Posterior vena cava (tissue), 2 donors: Measurements from ENCODE around the gene XRCC3. TPM values are rescaled to one million over a fixed set of nuclear protein-coding genes. Genes with fewer than 3 reads are reported as not detected.

Source experiments
- DNase-seq: peaks from one replicate; pipeline ENCODE4 v3.0.0-alpha.2; 2020; ENCODE audit warnings: low spot score
- intact Hi-C, 2 donors: fragments of 100-400 bp; cut with DNase I; formaldehyde crosslinking; loops; one replicate each; pipeline versions ENCODE4 v1.14.1 to v1.14.2; 2022 to 2023
- long read RNA-seq, 2 donors: library from polyadenylated mRNA; unstranded; transcript quantifications; one replicate each; pipeline ENCODE4 v2.0.0, GENCODE V29; 2020 to 2021
- total RNA-seq, 2 donors: library from RNA; stranded (reverse); fragmentation: NEBNext Ultra II Directional; extraction: Animal tissue kit (Norgen Biotek cat#: 25700); gene quantifications; one replicate each; pipeline ENCODE4 v1.2.1, GENCODE V29; 2021
- donor health status: DM: yes; HTN: yes; CAD: no.
- donor health status: DM: yes; HTN: yes; CAD: no.

XRCC3 gene
- 1 to 10 TPM; 4.0 to 4.9 TPM for total RNA-seq
- long read RNA-seq, donor 1, partial matches to known transcripts, result 0 of 2 reads
- long read RNA-seq, donor 1, other reads (novel, unspliced or antisense), result 1 of 2 reads
- long read RNA-seq, donor 2, partial matches to known transcripts, result 0 of 6 reads
- long read RNA-seq, donor 2, other reads (novel, unspliced or antisense), result 5 of 6 reads

DNA sequence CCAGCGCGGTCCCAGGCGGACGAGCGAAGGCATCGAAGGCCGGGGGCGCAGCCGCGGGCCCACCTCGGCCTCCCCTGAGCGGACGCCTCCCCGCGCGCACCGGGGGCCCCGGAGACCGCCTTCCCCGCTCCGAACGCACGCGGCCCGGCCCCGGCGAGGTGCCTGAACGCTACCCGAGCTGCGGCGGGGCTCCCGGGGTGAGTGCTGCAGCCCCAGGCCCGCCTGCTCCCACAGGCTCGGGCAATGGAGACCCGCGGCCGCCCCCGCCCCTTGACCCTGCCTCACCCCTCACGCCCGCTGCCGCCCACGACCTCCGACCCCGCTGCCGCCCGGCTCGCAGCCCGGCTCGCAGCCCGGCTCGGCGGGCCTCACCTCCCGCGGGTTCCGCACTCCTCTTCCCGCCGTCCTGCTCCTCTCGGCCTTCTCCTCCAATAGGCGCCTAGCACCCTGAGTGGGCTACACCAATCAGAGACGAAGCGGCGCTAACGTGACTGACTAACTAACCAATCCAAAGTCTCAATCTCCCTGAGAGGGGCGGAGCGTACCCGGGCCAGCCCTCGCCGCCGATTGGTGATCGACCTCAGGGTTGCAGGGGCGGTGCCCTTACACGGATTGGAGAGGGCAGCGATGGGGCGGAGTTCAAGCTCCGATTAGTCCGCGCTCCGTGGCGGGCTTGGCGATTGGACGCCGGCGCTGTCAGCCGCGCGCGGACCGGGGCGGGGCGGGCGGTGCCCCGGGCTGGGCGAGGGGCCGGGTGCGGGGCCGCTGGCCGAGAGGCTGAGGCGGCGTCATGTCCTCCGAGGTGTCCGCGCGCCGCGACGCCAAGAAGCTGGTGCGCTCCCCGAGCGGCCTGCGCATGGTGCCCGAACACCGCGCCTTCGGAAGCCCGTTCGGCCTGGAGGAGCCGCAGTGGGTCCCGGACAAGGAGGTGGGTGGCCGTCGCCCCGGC, at the start of gene XRCC3, which contains the start of gene ZFYVE21:
Gene XRCC3, minus strand, starts transcription at position 400 of the 949 bp plus-strand sequence. CDS start 4,364 bp downstream, outside the sequence.
Gene ZFYVE21, plus strand, starts transcription at position 759 of the 949 bp plus-strand sequence. Its CDS starts 32 bp downstream, at position 791.
- intact Hi-C loops, result no loop called here
- DNase-seq, result peak; percentile 100

DNA sequence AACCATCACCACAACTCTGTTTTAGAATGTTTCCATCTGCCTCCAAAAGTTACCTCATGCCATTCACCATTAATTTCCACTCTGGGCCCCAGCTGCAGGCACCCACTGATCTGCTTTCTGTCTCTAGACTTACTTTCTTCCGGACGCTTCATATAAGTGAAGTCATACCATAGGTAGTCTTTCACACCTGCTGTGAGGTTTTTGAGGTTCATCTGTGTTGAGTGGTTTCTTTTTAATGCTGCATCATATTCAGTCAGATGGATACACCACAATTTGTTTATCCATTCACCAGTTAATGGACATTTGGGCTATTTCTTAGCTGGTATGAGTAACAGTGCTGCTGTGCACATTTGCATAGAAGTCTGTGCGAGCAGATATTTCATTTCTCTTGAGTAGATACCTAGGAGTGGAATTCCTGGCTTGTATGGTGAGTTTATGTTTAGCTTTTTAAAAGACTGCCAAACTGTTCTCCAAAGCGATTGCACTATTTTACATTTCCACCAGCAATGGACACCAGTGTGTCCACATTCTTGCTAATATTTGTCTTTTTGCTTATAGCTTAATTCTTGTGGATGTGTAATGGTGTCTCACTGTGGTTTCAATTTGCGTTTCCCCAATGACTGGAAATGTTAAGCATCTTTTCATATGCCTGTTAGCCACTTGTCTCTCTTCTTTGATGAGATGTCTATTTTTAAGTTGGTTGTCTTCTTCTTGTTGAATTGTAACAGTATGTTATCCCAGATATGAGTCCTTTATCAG, 48.7 kb upstream of the XRCC3 start:
- intact Hi-C loops, result no loop called here
- no peak for DNase-seq

- no peak for DNase-seq
- intact Hi-C loops, result no loop called here
Measured at GRCh38 chr14:103762541-103762940, 47.3 kb upstream of the XRCC3 start.

- intact Hi-C loops, result no loop called here
- DNase-seq, result no peak
Measured at GRCh38 chr14:103762036-103762435, 46.8 kb upstream of the XRCC3 start.

DNA sequence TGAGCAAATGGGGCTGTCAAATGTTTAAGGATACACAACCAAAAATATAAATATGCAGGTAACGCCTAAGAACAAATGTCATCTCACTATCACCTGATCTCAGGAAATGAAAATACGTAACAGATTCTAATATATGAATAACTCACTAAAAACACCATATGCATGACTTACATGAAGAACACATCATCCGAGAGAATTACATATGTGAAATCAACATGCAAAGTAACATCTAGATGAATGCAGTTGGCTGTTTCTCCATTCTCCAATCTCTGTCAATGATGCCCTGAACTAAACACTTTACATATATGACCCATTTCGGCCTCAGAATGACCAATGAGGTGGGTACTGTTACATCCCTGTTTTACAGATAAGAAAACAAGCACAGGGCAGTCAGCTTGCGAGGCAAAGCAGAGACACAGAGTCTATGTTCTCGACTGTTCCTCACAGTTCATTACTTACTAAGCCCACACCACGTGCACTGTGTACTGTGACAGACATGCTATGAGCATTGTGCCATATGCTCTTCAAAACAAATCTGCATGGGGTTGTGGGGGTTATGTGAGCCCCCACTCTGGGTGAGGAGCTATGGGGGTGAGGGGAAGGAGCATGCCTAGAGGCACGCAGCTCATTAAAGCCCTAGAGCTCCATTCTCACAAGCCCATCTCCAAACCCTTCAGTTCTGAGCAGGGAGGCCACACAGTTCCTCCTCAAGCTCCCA, 43.0 kb upstream of the XRCC3 start:
- no peak for DNase-seq
- intact Hi-C loops, result no loop called here

GRCh38 chr14:103755060-103755459, 39.8 kb upstream of the XRCC3 start:
- DNase-seq, result no peak
- intact Hi-C loops, result no loop called here

DNA sequence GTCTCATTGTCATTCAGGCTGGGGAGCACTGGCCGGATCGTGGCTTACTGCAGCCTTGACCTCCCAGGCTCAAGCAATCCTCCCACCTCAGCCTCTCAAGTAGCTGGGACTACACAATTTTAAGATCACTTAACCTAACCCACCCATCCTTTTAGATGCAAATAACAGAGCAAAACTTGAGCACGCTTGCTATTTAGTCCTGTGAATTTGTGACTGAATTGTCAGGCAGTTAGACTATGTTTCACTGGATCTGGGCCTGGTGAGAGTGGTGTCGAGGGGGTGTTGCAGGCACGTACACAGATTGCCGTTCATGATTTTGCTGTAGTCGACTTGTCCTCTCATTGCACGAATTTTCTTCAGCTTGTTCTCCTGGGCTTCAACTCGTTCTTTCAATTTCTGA, 38.5 kb upstream of the XRCC3 start:
- intact Hi-C loops, result no loop called here
- no peak for DNase-seq

GRCh38 chr14:103749860-103750259, 34.6 kb upstream of the XRCC3 start:
- intact Hi-C loops, result no loop called here
- no peak for DNase-seq

GRCh38 chr14:103749452-103749851, 34.2 kb upstream of the XRCC3 start:
- intact Hi-C loops, result no loop called here
- no peak for DNase-seq

DNA sequence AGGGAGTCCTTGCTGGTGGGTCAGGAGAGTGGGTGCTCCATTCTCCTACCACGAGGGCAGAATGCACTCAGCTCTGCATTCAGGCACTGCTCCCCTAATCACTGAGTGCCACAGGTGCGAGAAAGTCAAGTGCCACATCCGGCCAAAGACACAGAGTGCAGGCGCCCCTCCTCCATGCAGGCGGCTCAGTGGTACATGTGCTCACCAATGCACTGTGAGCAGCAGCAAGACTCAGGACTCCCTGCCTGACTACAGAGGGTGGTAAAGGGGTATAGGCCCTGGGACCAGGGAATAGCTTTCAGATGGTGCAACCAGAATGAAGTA, 33.2 kb upstream of the XRCC3 start:
- intact Hi-C loops, result no loop called here
- DNase-seq, result no peak

GRCh38 chr14:103746701-103747100, 31.4 kb upstream of the XRCC3 start:
- intact Hi-C loops, result no loop called here
- DNase-seq, result no peak

DNA sequence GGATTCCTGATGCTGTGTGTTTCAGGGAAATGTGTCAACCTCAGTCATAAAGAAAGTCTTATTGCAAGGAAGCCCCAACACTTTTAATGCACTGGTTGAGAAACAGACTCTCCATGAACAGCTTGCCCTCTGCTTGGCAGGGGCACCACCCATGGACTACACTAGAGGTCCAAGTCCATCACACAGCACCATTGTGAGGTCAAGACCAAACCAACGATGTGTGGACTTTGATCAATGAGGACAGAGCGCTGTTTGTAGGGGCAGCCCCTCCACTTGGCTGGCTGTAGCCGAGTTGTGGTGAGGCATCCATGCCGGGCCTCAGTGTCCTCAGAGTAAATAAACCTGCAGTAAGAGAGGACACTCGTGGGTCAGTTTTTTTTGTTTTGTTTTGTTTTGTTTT, 30.2 kb upstream of the XRCC3 start:
- intact Hi-C loops, result no loop called here
- no peak for DNase-seq

DNA sequence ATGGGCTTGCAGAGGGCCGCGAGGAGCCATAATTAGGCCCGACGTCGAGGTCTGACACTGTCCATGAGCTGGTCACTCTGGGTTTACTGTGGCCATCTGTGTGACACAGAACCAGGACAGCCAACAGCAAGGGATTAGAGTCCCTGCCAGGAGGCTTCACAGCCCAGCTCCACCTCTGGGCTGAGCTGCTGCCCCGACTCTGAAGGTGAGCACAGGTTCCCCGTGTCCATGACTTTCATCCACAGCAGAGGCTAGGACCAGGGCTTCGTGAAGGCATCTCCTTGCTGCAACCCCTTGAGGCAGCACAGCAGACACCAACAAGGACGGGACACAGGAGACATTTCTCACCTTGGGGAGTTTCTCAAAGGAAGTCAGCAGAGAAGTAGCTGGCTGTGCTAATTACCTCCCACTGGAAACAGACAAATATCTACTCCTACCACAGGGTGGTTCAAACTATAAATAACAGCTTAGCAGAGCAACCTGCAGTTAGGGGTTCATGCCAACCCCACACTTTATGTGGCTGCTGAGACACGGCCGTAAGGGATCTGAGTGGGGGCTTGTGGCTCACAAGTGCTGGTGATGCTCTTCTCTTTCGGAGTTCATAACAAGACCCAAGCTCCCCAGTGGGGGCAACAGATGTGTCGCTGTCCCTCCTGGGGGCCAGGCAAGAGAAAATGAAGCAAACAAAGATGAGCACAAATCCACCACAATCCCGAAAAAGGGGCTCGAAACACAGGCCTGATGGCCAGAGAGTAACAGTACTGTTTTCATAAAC, 29.6 kb upstream of the XRCC3 start:
- intact Hi-C loops, result no loop called here
- no peak for DNase-seq

GRCh38 chr14:103743691-103744090, 28.4 kb upstream of the XRCC3 start:
- DNase-seq, result no peak
- intact Hi-C loops, result no loop called here

DNA sequence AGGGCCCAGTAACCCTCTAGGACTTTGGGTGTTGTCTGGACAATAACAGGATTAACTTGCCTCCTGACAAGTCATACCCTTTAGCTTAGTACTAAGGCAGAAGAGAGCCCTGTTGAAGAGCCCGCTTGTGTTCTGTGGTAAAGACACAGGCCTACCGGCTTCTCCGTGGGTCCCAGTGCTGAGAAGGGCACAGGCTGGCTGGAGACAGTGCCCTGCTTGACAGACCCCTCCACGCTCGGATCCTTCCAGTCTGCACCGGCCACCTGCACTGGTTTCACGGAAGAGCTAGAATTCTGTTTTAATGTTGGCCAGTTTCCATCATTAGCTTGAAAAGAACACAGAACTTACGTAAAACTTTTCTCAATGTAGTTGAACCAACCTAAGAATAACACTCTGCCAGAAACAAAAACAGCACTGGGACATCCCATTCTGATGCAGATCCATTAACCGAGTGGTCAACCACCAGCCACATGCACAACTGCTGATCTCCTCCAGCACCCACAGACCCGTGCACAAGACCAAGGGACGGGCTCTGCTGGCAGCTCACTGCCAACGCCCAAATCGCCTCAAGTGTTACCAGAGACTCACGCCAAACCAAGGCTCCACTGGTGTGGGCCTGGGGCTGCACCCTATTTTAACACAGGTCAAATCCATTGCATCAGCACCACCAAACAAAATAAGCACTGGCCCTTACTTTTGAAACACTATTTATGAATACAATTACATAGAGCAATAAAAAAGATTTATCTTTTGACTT, 27.4 kb upstream of the XRCC3 start:
- intact Hi-C loops, result no loop called here
- DNase-seq, result no peak

GRCh38 chr14:103741876-103742275, 26.6 kb upstream of the XRCC3 start:
- intact Hi-C loops, result no loop called here
- no peak for DNase-seq

GRCh38 chr14:103740991-103741689, 25.9 kb upstream of the XRCC3 start:
- intact Hi-C loops, result no loop called here
- DNase-seq, result no peak
